ENCODE measurements around the gene KIF24.
"Not testable (repeated sequence)": the region's sequence is repeated elsewhere in the genome, so short reads cannot be mapped to it uniquely, and the experiment has no call there.

Gene KIF24

GRCh38 chr9:34362614-34363214, 33.6 kb upstream of the KIF24 start:
- DNase-seq = no peak

DNA sequence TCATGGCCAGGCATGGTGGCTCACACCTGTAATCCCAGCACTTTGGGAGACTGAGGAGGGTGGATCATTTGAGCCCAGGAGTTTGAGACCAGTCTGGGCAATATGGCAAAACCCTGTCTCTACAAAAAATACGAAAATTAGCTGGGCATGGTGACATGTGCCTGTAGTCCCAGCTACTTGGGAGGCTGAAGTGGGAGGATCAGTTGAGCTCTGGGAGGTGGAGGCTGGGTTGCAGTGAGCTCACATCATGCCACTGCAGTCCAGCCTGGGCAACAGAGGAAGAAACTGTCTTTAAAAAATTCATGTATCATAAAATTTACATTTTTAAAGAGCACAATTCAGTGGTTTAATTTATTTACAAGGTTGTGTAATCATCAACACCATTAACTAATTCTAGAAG, 23.9 kb upstream of the KIF24 start:
- DNase-seq = not testable (repeated sequence)

DNA sequence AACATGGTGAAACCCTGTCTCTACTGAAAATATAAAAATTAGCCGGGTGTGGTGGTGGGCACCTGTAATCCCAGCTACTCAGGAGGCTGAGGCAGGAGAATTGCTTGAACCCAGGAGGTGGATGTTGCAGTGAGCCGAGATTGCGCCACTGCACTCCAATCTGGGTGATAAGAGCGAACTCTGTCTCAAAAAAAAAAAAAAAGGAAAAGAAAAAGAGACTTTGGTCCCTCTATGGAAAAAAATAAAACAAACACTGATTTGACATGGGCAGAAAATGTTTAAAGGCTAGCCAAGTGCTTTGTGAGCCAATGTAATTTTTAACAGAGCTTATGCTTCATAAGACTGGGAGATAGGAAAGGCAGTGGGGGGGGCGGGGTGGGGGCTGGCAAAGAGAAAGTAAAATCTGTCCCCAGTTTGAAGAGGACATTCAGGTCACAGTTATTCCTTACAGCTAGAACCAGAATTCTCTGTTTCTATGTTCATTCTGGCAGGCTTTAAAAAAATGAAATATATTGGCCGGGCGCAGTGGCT, 23.1 kb upstream of the KIF24 start:
- not testable (repeated sequence) for DNase-seq

- no peak for DNase-seq
These were observed 20.3 kb upstream of the KIF24 start for GRCh38 chr9:34349324-34349723.

- DNase-seq = no peak
These were observed 18.7 kb upstream of the KIF24 start for GRCh38 chr9:34347800-34348158.

DNA sequence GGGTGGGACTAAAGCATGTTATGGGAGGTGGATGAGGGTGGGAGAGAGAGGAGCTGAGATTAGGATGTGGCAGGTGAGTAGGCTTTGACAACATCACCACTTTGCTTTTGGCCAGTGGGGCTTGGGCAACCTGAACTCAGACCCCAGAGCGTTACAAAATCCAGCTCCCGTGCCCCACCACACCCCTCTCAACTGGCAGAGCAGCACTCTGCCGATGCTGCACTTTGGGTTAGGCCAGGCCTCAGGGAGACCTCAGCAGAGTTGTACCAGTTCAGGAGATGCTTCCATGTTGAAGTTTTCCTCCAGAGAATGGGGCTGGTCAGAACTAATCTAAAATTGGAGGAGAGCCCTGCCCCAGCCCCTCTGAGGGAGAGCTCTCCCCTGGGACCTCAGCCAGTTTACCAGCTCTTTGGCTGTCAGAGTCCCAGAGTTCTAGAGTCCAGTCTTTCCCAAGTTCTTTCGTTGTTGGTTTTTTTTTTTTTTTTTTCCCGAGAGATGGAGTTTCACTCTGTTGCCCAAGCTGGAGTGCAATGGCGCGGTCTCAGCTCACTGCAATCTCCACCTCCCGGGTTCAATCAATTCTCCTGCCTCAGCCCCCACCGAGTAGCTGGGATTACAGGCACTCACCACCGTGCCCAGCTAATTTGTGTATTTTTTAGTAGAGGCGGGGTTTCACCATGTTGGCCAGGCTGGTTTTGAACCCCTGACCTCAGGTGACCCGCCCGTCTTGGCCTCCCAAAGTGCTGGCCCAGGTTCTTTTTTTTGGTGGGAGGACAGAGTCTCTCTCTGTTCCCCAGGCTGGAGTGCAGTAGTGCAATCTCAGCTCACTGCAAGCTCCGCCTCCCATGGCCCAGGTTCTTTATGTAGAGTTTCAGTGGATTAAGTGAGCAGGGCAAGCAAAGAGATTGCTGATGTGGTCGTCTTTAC, 18.1 kb upstream of the KIF24 start:
- DNase-seq = no peak

- DNase-seq = no peak
These were observed 14.5 kb upstream of the KIF24 start for GRCh38 chr9:34343605-34344004.

DNA sequence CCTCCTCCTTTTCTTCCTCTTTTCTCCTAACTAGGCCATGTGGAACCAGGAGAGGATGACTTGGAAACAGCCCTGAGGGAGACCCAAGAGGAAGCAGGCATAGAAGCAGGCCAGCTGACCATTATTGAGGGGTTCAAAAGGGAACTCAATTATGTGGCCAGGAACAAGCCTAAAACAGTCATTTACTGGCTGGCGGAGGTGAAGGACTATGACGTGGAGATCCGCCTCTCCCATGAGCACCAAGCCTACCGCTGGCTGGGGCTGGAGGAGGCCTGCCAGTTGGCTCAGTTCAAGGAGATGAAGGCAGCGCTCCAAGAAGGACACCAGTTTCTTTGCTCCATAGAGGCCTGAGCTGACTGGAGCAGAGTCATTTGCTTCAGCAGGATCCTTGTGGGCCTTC, 14.0 kb upstream of the KIF24 start:
- no peak for DNase-seq

DNA sequence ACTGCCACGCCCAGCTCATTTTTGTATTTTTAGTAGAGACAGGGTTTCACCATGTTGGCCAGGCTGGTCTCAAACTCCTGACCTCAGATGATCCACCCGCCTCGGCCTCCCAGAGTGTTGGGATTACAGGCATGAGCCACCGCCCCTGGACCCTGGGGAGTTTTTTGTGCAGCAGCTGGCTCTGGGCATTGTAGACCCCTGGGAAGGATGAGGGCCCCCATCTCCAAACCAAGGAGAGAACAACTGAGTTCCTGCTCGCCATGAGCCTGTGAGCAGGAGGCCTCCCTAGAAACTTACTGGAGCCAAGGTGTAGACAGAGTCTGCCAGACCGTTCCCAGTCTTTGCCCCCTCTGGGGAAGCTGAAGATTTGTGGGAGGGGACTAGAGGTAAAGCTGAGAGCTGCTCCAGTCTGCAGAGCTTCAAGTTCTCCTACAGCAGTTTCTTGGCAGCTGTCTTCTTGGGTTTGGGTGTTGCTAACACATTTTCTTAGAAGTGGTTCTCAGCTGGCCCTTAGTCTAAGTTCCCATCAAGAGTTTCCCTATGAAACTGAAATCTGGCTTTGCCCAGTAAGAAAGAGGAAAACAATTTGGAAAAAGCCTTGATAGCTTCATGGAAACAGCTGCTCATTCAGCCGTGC, 12.7 kb upstream of the KIF24 start:
- DNase-seq = no peak

- no peak for DNase-seq
These were observed 9.8 kb upstream of the KIF24 start for GRCh38 chr9:34338665-34339385.

DNA sequence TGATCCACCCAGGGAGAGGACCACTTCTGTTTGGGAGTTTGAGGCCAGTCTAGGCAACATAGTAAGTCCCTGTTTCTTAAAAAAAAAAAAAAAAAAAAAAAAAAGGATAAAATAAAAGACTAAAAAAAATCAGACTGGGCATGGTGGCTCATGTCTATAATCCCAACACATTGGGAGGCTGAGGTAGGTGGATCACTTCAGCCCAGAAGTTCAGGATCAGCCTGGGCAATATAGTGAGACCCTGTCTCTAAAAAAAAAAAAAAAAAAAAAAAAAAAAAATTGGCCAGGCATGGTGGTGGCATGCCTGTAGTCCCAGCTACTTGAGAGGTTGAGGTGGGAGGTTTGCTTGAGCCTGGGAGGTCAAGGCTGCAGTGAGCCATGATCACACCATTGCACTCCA, 9.0 kb upstream of the KIF24 start:
- not testable (repeated sequence) for DNase-seq

DNA sequence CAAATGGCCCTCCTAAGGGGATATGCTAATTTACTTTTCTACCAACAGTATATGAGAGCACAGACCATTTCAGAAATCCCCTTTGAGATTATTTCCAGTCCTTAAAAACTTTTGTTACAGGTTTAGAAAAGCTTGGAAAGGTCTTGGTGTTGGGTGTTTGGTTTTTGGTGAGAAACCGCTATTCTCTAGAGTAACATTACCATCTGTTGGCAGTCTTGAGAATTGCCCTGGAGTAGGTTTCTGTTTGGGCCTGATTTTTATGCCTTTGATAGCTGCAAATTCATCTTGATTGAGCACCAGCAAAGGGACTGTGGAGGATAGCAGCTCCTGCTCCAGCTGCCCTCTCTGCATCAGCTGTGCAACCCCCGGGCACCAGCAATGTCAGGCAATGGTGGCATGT, 8.3 kb upstream of the KIF24 start:
- DNase-seq = no peak

DNA sequence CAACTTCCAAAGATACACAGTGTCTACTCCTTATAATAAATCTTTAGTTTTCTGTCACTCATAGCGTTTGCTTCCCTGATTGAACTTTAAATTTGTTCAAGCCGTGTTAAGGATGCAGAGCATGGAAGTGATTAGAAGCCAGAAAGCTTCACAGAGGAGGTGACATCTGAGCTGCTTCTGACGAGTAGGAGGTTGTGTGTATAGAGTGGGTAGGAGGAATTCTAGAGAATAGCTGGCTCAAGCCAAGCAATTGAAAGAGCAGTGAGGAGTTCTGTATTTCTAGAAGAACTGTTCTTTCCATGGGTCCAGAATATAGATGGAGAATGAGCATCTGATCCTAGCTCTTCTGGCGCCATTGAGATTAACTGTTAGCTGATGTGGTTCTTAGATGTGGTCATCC, 6.3 kb upstream of the KIF24 start:
- DNase-seq = no peak

- DNase-seq = no peak
These were observed 5.8 kb upstream of the KIF24 start for GRCh38 chr9:34334916-34335315.

- no peak for DNase-seq
These were observed 5.3 kb upstream of the KIF24 start for GRCh38 chr9:34334337-34334824.

DNA sequence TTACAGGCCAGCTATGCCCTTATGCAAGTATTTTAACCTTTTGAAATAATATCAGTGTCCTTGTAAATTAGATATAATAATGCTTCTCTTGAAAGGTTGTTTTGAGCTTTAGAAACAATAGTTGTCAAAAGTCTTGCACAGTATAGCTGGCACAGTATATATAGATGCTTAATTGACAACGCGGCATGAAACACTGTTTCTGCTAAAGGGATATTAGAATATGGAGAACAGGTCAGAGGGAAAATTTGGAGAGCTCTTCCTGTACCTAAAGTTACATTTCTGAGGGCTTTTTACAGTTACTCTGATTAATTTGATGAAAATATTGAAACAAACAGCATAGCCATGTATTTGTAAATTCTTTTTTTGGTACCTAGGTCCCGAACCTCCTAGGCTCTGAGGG, 4.8 kb upstream of the KIF24 start:
- DNase-seq = no peak

DNA sequence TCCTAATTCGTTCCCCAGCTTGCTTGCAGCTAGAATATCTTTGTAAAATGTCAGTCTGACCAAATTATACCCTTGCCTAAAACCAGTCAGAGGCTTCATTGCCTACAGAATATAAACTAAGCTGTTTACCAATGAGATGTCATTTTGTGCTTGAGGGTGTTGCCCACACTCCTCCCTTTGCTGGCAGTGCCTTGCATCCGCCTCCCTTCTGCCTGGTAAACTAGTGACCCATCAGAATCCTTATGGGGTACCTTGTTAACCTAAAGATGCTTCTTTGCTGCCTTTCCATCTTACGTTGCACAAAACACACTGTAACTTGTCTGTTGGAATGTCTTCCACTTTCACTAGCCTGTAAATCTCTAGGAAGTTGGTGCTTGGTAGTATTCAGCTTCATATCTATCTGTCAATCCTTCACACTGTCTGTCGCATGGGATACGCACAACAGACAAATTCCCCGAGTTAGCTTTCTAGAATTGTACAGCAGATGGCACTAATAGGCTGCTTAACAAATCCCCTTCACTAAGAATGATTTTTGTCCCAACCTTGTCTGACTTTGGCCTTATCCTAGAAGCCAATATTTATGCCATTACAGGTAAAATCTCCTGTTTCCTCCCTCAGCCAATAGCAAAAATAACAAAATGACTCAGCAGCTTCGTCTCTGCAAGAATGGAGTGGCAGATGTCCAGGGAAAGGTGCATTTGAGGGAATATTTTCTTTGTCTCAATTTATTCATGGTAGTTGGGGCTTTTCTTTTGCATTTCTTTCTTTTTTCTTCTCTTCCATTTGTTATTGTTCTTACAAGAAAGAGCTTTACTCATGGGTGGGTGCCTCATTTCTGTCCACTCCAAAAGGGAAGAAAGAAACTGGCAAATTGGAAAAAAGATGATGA, 3.3 kb upstream of the KIF24 start:
- no peak for DNase-seq

GRCh38 chr9:34331196-34331595, 2.1 kb upstream of the KIF24 start:
- no peak for DNase-seq

DNA sequence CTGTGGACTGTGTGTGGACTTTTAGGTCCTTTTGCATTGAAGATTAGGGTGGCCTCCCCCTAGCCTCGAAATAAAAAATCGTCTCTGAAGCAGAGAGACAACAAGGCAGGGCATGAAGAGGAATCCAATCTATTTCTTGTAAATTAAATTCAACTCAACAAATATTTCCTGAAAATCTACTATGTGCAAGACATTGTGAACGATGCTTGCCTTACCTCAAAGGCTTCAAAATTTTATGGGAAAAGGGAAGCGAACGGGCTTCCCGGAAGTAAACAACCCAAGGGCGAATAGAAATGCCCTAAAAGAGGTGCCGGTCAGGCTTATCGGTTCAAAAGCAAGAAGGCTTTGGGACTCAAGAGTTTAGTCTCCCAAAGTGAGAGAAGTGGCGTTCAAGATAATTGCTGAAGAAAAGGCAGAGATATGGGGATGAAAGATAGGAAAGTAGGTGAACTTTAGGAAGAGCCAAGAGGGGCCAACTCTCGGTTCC, 525 bp downstream of the KIF24 start:
- no peak for DNase-seq

DNA sequence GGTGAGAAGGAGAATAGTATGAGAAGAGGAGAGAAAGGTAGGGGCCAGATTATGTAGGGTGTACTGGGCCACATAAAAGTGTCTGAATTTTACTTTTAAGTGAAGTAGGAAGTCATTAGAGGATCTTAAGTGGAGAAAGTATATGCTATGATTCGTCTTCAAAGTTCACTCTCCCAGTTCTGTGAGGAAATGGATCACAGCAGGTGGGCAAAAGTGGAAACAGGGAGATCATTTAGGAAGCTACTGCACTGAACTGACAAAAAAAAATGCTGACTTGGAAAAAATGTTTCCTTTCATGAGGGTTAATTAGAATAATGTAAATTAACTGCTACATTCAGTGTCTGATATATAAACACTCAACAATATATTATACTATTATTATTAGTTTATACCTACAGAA, 2.4 kb downstream of the KIF24 start:
- DNase-seq = no peak

DNA sequence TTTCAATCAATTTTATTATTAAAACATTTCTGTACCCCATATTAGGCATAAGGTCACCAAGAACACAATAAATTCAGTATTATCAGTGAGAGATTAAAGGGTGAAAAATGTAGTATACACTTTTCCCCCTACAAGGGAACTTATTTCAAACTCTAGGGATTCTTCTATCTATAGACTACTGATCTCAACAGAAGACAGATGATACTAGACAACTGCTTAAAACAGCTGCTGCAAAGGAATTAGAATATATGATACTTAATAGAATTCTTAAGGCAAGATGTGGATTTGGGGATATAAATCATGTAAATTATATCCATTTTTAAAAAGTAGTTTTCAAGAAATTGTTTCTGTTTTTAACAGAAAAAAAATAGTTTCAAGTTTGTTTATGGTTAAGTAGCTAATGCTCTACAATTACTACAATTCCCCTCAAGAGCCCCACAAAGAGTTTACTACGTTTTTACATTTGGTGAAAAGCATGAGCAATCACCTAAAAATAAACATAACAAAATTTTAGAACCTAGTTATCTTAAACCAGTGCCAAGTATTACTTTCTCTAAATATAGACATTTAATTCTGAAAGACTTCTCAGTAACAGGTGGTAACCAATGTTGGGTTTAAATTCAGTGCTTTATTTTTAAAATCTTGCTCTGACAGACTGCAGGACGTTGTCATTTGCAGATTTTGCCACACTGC, 6.0 kb downstream of the KIF24 start:
- no peak for DNase-seq
